WTC11 (cell line): ENCODE measurements around the gene TIGD2. TPM values are rescaled to one million over a fixed set of nuclear protein-coding genes. Genes with fewer than 3 reads are reported as not detected.

Experiments used
- ATAC-seq: fragments of 200-7000 bp; cut with Tn5 transposase; 2 replicates; pipeline ENCODE4 v1.10.0; 2021; ENCODE audit warnings: mild to moderate bottlenecking, moderate library complexity
- CTCF ChIA-PET: fragments of 300-600 bp; sonication (Branson Sonifier 250); formaldehyde crosslinking; loops from one replicate; lab custom pipeline; 2021; ENCODE audit warnings: antibody characterized with exemption; lab: Charles Lee
- POLR2A ChIA-PET: fragments of 350-600 bp; sonication (Branson Sonifier 250); formaldehyde crosslinking; loops from one replicate; lab custom pipeline; 2021; ENCODE audit warnings: antibody characterized with exemption; lab: Charles Lee
- DNase-seq: peaks from one replicate; pipeline ENCODE4 v3.0.0; 2021; ENCODE audit warnings: low spot score
- H3K27ac Mint-ChIP-seq: 2 replicates; pipeline ENCODE4 v1.8.0; 2021; ENCODE audit warnings: mixed read lengths
- H3K27me3 Mint-ChIP-seq: 2 replicates; pipeline ENCODE4 v1.8.0; 2021; ENCODE audit warnings: low read depth, mild to moderate bottlenecking, moderate library complexity, mixed read lengths
- H3K36me3 Mint-ChIP-seq: 2 replicates; pipeline ENCODE4 v1.8.0; 2021; ENCODE audit warnings: mixed read lengths
- H3K4me1 Mint-ChIP-seq: 2 replicates; pipeline ENCODE4 v1.8.0; 2022; ENCODE audit warnings: mixed read lengths
- H3K4me3 Mint-ChIP-seq: 2 replicates; pipeline ENCODE4 v1.8.0; 2021; ENCODE audit warnings: mild to moderate bottlenecking, moderate library complexity, mixed read lengths
- H3K9me3 Mint-ChIP-seq: 2 replicates; pipeline ENCODE4 v1.8.0; 2021; ENCODE audit warnings: mixed read lengths
- ATF1 ChIP-seq: sonication (generic); formaldehyde crosslinking; IDR thresholded peaks from 2 replicates; pipeline ENCODE4 v1.8.1; 2023; ENCODE audit warnings: mild to moderate bottlenecking, moderate library complexity, missing genetic modification reagents
- FOXJ3 ChIP-seq: sonication (generic); formaldehyde crosslinking; IDR thresholded peaks from 2 replicates; pipeline ENCODE4 v1.9.0; 2021; ENCODE audit warnings: missing genetic modification reagents, mild to moderate bottlenecking, borderline replicate concordance
- GRHL2 ChIP-seq: fragments of 250-450 bp; sonication (Bioruptor Pico); IDR thresholded peaks from 2 replicates; pipeline ENCODE4 v1.8.0; 2022; ENCODE audit warnings: mild to moderate bottlenecking, moderate library complexity; ENCODE audit not compliant: insufficient replicate concordance, severe bottlenecking
- MYBL2 ChIP-seq: sonication (generic); formaldehyde crosslinking; IDR thresholded peaks from 2 replicates; pipeline ENCODE4 v1.8.1; 2023; ENCODE audit warnings: mild to moderate bottlenecking, moderate library complexity, missing genetic modification reagents
- NFATC4 ChIP-seq: fragments of 250-450 bp; sonication (Bioruptor Pico); IDR thresholded peaks from 2 replicates; pipeline ENCODE4 v1.9.0; 2021; ENCODE audit warnings: mild to moderate bottlenecking
- NFYB ChIP-seq: sonication (generic); formaldehyde crosslinking; conservative IDR thresholded peaks from 2 replicates; pipeline ENCODE4 v1.8.0; 2022; ENCODE audit warnings: low read depth, missing genetic modification reagents
- SP1 ChIP-seq: sonication (generic); formaldehyde crosslinking; conservative IDR thresholded peaks from 2 replicates; pipeline ENCODE4 v1.8.1; 2022; ENCODE audit warnings: missing genetic modification reagents
- ZNF423 ChIP-seq: fragments of 250-450 bp; sonication (Bioruptor Pico); IDR thresholded peaks from 2 replicates; pipeline ENCODE4 v2.1.2; 2022; ENCODE audit warnings: mild to moderate bottlenecking, moderate library complexity
- total RNA-seq: library from RNA; stranded (reverse); gene quantifications from 3 replicates; pipeline ENCODE4 v1.2.3, GENCODE V29; 2021
- TF ChIP-seq, protein P1 (sequence below): sonication (generic); formaldehyde crosslinking; IDR thresholded peaks from 2 replicates; pipeline ENCODE4 v1.8.1; 2022; ENCODE audit warnings: mild to moderate bottlenecking, moderate library complexity, missing genetic modification reagents
- TF ChIP-seq, protein P2 (sequence below): fragments of 250-450 bp; sonication (Bioruptor Pico); IDR thresholded peaks from 2 replicates; pipeline ENCODE4 v1.9.0; 2021; ENCODE audit warnings: mild to moderate bottlenecking
- TF ChIP-seq, protein P3 (sequence below): sonication (generic); formaldehyde crosslinking; IDR thresholded peaks from 2 replicates; pipeline ENCODE4 v1.8.0; 2023; ENCODE audit warnings: missing genetic modification reagents, mild to moderate bottlenecking, borderline replicate concordance
- TF ChIP-seq, protein P4 (sequence below): fragments of 250-450 bp; sonication (Bioruptor Pico); IDR thresholded peaks from 2 replicates; pipeline ENCODE4 v1.9.0; 2021; ENCODE audit warnings: mild to moderate bottlenecking
- TF ChIP-seq, protein P5 (sequence below): sonication (generic); formaldehyde crosslinking; IDR thresholded peaks from 2 replicates; pipeline ENCODE4 v1.8.1; 2023; ENCODE audit warnings: mild to moderate bottlenecking, missing genetic modification reagents
- TF ChIP-seq, protein P6 (sequence below): fragments of 200-600 bp; IDR thresholded peaks from 2 replicates; pipeline ENCODE4 v1.8.0; 2022; ENCODE audit warnings: antibody characterized with exemption

TIGD2 gene
- total RNA-seq, 1 experiment from 2014 or later, result 5.0 TPM

DNA sequence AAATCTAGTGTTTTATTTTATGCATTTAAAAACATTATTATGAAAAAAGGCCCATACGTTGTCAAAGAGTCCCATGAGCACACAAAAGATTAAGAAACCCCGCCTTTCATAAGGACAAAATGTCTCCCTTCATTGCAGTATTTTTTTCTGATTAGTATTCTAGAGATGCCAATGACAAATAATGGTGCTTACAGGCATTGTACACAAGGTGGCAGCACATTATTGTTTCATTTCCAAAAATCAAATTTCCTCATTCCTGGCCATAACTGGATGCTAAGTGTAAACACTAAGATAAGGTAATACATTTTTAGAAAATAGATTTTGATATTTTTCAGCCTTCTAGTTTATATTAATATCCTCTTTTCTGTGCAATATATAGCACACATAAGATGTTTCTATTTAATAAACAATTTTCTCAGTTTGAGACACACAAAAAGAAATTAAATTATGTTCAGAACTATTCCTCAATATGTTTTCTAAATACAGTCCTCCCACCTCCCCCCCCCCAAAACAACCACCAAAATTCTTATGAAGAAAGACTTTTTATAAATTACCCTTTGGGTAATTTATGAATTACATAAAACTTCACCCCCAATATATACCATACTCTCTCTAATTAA is 47.7 kb downstream of the TIGD2 start:
- CTCF ChIA-PET, result interaction anchor here (0.6 to 1.3 kb wide), 2 partner anchors 35 to 61 kb away, joined by 3 read pairs; no protein-coding TSS in a partner anchor

DNA sequence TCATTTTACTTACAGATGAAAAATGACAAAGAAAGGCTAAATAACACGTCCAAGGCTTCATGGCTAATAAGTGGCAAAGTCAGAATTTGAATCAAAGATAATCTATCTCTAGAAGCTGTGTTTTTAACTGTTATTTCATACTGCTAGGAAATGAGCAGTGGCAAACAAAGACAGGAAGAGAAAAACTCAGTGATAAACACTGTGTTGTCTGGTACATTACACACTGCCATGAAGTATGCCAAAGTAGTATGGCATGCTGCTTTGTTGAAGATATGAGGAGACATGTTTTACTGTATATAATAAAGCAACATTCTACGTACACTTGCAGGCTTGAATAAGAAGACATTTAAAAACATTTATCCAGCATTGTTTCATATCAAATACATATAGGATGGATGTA is 49.5 kb downstream of the TIGD2 start:
- TF ChIP-seq NFATC4 (CRISPR knock-in tag) (no peak), MYBL2 (CRISPR knock-in tag) (no peak), ZNF423 (CRISPR knock-in tag) (no peak), FOXJ3 (CRISPR knock-in tag) (no peak), GRHL2 (CRISPR knock-in tag) (no peak), SP1 (CRISPR knock-in tag) (no peak), ATF1 (CRISPR knock-in tag) (no peak)
- TF ChIP-seq, protein P1, sequence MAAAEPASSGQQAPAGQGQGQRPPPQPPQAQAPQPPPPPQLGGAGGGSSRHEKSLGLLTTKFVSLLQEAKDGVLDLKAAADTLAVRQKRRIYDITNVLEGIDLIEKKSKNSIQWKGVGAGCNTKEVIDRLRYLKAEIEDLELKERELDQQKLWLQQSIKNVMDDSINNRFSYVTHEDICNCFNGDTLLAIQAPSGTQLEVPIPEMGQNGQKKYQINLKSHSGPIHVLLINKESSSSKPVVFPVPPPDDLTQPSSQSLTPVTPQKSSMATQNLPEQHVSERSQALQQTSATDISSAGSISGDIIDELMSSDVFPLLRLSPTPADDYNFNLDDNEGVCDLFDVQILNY (CRISPR knock-in tag), result no peak
- TF ChIP-seq, protein P2, sequence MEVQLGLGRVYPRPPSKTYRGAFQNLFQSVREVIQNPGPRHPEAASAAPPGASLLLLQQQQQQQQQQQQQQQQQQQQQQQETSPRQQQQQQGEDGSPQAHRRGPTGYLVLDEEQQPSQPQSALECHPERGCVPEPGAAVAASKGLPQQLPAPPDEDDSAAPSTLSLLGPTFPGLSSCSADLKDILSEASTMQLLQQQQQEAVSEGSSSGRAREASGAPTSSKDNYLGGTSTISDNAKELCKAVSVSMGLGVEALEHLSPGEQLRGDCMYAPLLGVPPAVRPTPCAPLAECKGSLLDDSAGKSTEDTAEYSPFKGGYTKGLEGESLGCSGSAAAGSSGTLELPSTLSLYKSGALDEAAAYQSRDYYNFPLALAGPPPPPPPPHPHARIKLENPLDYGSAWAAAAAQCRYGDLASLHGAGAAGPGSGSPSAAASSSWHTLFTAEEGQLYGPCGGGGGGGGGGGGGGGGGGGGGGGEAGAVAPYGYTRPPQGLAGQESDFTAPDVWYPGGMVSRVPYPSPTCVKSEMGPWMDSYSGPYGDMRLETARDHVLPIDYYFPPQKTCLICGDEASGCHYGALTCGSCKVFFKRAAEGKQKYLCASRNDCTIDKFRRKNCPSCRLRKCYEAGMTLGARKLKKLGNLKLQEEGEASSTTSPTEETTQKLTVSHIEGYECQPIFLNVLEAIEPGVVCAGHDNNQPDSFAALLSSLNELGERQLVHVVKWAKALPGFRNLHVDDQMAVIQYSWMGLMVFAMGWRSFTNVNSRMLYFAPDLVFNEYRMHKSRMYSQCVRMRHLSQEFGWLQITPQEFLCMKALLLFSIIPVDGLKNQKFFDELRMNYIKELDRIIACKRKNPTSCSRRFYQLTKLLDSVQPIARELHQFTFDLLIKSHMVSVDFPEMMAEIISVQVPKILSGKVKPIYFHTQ (CRISPR knock-in tag), result no peak
- TF ChIP-seq, protein P3, sequence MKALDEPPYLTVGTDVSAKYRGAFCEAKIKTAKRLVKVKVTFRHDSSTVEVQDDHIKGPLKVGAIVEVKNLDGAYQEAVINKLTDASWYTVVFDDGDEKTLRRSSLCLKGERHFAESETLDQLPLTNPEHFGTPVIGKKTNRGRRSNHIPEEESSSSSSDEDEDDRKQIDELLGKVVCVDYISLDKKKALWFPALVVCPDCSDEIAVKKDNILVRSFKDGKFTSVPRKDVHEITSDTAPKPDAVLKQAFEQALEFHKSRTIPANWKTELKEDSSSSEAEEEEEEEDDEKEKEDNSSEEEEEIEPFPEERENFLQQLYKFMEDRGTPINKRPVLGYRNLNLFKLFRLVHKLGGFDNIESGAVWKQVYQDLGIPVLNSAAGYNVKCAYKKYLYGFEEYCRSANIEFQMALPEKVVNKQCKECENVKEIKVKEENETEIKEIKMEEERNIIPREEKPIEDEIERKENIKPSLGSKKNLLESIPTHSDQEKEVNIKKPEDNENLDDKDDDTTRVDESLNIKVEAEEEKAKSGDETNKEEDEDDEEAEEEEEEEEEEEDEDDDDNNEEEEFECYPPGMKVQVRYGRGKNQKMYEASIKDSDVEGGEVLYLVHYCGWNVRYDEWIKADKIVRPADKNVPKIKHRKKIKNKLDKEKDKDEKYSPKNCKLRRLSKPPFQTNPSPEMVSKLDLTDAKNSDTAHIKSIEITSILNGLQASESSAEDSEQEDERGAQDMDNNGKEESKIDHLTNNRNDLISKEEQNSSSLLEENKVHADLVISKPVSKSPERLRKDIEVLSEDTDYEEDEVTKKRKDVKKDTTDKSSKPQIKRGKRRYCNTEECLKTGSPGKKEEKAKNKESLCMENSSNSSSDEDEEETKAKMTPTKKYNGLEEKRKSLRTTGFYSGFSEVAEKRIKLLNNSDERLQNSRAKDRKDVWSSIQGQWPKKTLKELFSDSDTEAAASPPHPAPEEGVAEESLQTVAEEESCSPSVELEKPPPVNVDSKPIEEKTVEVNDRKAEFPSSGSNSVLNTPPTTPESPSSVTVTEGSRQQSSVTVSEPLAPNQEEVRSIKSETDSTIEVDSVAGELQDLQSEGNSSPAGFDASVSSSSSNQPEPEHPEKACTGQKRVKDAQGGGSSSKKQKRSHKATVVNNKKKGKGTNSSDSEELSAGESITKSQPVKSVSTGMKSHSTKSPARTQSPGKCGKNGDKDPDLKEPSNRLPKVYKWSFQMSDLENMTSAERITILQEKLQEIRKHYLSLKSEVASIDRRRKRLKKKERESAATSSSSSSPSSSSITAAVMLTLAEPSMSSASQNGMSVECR (CRISPR knock-in tag), result no peak
- TF ChIP-seq, protein P4, sequence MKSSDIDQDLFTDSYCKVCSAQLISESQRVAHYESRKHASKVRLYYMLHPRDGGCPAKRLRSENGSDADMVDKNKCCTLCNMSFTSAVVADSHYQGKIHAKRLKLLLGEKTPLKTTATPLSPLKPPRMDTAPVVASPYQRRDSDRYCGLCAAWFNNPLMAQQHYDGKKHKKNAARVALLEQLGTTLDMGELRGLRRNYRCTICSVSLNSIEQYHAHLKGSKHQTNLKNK (CRISPR knock-in tag), result no peak
- TF ChIP-seq, protein P5, sequence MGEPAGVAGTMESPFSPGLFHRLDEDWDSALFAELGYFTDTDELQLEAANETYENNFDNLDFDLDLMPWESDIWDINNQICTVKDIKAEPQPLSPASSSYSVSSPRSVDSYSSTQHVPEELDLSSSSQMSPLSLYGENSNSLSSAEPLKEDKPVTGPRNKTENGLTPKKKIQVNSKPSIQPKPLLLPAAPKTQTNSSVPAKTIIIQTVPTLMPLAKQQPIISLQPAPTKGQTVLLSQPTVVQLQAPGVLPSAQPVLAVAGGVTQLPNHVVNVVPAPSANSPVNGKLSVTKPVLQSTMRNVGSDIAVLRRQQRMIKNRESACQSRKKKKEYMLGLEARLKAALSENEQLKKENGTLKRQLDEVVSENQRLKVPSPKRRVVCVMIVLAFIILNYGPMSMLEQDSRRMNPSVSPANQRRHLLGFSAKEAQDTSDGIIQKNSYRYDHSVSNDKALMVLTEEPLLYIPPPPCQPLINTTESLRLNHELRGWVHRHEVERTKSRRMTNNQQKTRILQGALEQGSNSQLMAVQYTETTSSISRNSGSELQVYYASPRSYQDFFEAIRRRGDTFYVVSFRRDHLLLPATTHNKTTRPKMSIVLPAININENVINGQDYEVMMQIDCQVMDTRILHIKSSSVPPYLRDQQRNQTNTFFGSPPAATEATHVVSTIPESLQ (CRISPR knock-in tag), result no peak
- ATAC-seq (no peak), DNase-seq (no peak)
- ChIA-PET CTCF (no interaction called here), POLR2A (no interaction called here)
- H3K27ac Mint-ChIP-seq, result no peak overlapping the region
- no peak overlapping the region for H3K4me3 Mint-ChIP-seq
- H3K27me3 Mint-ChIP-seq, result no peaks in the 10 kb centered on the region; the same call in 1 of the 2 replicates
- peaks cover 6% of the 10 kb centered on the region; the same call in 1 of the 2 replicates for H3K4me1 Mint-ChIP-seq
- peaks cover 6% of the 10 kb centered on the region; the same call in 1 of the 2 replicates for H3K9me3 Mint-ChIP-seq
- H3K36me3 Mint-ChIP-seq, result no peaks in the 10 kb centered on the region

More for the DNA sequence above, 47.7 kb downstream of the TIGD2 start:
- TF ChIP-seq, protein P6, sequence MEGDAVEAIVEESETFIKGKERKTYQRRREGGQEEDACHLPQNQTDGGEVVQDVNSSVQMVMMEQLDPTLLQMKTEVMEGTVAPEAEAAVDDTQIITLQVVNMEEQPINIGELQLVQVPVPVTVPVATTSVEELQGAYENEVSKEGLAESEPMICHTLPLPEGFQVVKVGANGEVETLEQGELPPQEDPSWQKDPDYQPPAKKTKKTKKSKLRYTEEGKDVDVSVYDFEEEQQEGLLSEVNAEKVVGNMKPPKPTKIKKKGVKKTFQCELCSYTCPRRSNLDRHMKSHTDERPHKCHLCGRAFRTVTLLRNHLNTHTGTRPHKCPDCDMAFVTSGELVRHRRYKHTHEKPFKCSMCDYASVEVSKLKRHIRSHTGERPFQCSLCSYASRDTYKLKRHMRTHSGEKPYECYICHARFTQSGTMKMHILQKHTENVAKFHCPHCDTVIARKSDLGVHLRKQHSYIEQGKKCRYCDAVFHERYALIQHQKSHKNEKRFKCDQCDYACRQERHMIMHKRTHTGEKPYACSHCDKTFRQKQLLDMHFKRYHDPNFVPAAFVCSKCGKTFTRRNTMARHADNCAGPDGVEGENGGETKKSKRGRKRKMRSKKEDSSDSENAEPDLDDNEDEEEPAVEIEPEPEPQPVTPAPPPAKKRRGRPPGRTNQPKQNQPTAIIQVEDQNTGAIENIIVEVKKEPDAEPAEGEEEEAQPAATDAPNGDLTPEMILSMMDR, result peak; percentile 57
- TF ChIP-seq NFYB (CRISPR knock-in tag), result no peak
- Mint-ChIP-seq H3K4me3 (no peak overlapping the region), H3K27me3 (no peaks in the 10 kb centered on the region), H3K36me3 (no peaks in the 10 kb centered on the region), H3K4me1 (no peaks in the 10 kb centered on the region), H3K9me3 (peaks cover 6% of the 10 kb centered on the region; the same call in 1 of the 2 replicates), H3K27ac (no peak overlapping the region)
- peak; percentile 48; the same call in 1 of the 2 replicates for ATAC-seq
- POLR2A ChIA-PET, result no interaction called here
- no peak for DNase-seq
